ENCODE results near the gene PLEKHG1.

DNA sequence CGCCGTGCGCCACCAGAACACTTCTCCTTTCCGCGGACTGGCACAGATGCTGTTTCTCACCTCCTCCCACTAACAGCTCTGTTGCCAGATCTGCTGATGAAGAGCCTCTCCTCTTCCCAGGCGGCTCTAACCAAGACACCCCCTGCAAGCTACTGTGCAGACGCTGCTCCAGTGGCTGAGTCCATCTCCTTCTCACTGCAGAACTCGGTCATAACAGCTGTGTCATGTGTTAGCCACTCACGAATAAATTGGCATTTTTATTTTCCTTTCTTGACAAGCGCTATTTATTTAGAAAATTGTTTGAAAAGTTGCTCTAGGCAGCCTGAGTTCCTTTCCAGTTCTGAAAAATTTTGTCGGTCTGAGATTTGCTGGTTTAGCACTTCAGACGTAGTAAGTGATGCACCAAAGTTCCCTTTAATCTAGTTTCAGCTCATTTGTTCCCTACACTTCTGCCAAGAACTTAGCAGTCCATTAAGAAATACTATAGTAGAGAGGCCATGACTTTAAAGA lies 12.8 kb upstream of the PLEKHG1 start:
- TF ChIP-seq, protein P1, sequence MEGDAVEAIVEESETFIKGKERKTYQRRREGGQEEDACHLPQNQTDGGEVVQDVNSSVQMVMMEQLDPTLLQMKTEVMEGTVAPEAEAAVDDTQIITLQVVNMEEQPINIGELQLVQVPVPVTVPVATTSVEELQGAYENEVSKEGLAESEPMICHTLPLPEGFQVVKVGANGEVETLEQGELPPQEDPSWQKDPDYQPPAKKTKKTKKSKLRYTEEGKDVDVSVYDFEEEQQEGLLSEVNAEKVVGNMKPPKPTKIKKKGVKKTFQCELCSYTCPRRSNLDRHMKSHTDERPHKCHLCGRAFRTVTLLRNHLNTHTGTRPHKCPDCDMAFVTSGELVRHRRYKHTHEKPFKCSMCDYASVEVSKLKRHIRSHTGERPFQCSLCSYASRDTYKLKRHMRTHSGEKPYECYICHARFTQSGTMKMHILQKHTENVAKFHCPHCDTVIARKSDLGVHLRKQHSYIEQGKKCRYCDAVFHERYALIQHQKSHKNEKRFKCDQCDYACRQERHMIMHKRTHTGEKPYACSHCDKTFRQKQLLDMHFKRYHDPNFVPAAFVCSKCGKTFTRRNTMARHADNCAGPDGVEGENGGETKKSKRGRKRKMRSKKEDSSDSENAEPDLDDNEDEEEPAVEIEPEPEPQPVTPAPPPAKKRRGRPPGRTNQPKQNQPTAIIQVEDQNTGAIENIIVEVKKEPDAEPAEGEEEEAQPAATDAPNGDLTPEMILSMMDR (IDR thresholded peaks at IDR 0.05; ENCODE audit: poor library complexity, severe bottlenecking), result no peak
- TF ChIP-seq TAF1 (IDR thresholded peaks at IDR 0.05; ENCODE audit: low read depth), result no peak
- no peak for TF ChIP-seq RAD21 (conservative IDR thresholded peaks at IDR 0.05)

Data from neural cell (in vitro differentiated cells).